ENCODE results near the gene TTC21B.

Gene TTC21B

DNA sequence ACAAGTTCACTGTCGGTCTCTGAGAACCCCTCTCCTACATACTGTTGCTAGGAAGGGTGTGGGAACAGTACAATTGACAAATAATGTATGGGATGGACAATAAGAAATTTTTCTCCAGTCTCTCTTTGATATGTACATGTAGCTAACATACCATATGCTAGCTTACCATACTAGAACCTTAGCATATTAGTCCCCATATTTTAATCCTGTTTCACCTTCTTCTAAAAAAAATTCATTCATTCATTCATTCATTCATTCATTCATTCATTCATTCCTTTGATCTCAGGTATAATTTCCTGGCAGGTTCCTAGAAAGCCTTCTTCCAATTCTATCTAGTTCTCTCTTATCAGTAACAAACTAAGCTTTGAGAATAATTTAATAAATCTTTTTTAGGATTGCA is 62.2 kb downstream of the TTC21B start:
- Histone ChIP-seq H3K9me3 (ENCODE audit: severe bottlenecking) (no peaks in the 10 kb centered on the region), H3K36me3 (peaks cover 23% of the 10 kb centered on the region), H3K27me3 (ENCODE audit: insufficient read depth, low read depth, severe bottlenecking) (no peaks in the 10 kb centered on the region), H3K4me3 (ENCODE audit: low read depth, low read length) (no peak overlapping the region), H3K27ac (no peak overlapping the region)
- TF ChIP-seq CTCF (IDR thresholded peaks at IDR 0.05; ENCODE audit: low read depth, low read length): no peak
- DNase-seq: no peak

DNA sequence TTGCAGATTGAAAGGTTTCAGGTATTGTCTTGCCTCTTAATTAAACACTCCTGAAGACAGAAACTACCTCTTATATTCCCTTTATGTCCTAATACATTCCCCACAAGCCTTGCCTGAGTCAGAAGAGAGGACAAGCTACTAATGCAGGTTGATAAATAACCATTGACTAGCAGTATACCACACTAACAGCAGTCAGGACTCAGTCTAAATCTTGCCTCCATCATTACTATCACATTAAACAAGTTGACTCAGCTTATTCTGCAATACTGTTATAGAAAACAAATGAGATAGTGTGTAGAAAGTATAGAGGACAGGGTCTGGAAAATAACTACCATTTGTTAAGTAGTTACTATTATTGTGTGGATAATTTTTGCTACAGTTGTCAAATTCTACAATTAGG is 63.8 kb downstream of the TTC21B start:
- H3K36me3 ChIP-seq: peaks cover 22% of the 10 kb centered on the region

GRCh38 chr2:165889158-165889557 is 64.4 kb downstream of the TTC21B start:
- TF ChIP-seq CTCF (IDR thresholded peaks at IDR 0.05; ENCODE audit: low read depth, low read length): no peak
- no peaks in the 10 kb centered on the region for H3K27me3 ChIP-seq (ENCODE audit: insufficient read depth, low read depth, severe bottlenecking)
- H3K27ac ChIP-seq: no peak overlapping the region
- H3K36me3 ChIP-seq: peaks cover 16% of the 10 kb centered on the region
- DNase-seq: no peak
- no peak overlapping the region for H3K4me3 ChIP-seq (ENCODE audit: low read depth, low read length)
- no peaks in the 10 kb centered on the region for H3K9me3 ChIP-seq (ENCODE audit: severe bottlenecking)

More for the DNA sequence above, 63.8 kb downstream of the TTC21B start:
- Histone ChIP-seq H3K9me3 (ENCODE audit: severe bottlenecking) (no peaks in the 10 kb centered on the region), H3K27ac (no peak overlapping the region), H3K4me3 (ENCODE audit: low read depth, low read length) (no peak overlapping the region), H3K27me3 (ENCODE audit: insufficient read depth, low read depth, severe bottlenecking) (no peaks in the 10 kb centered on the region)
- no peak for TF ChIP-seq CTCF (IDR thresholded peaks at IDR 0.05; ENCODE audit: low read depth, low read length)
- no peak for DNase-seq

- H3K36me3 ChIP-seq: peaks cover 15% of the 10 kb centered on the region
- H3K27ac ChIP-seq: no peak overlapping the region
- no peaks in the 10 kb centered on the region for H3K9me3 ChIP-seq (ENCODE audit: severe bottlenecking)
- H3K4me3 ChIP-seq (ENCODE audit: low read depth, low read length): no peak overlapping the region
- no peak for TF ChIP-seq CTCF (IDR thresholded peaks at IDR 0.05; ENCODE audit: low read depth, low read length)
- no peak for DNase-seq
- no peaks in the 10 kb centered on the region for H3K27me3 ChIP-seq (ENCODE audit: insufficient read depth, low read depth, severe bottlenecking)
Observed at GRCh38 chr2:165888171-165888570, 65.4 kb downstream of the TTC21B start.

DNA sequence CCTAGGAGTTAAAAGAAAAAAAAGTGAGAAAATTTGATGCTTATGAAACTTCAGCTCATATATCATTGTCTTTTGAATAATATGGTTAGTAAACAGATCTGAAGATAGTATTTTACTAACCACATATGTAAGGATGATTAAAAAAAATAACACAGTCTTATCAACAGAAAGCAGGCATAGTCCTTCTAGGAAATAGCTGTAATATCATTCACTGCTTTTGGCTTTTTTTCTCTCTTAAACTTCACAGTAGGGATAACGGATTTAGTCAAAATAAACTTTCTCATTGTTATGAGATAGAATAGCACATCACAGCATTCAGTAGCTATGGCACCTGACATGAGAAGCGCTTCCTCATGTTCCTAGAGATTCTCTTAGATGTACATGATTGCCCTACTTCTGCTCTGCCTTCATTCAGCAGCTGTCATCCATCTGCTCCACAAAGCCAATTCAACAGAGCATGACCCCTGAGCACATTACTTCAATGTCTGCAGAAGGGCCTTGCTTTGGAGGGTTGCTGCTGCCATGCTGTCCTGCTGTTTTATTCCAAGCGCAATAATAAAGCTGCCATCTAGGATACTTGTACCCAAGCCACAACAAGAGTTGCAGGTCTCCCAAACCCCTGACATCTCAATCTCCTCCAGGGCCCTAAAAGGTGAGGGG is 67.0 kb downstream of the TTC21B start:
- DNase-seq: peak; percentile 49
- H3K27me3 ChIP-seq (ENCODE audit: insufficient read depth, low read depth, severe bottlenecking): no peaks in the 10 kb centered on the region
- no peak for TF ChIP-seq CTCF (IDR thresholded peaks at IDR 0.05; ENCODE audit: low read depth, low read length)
- H3K27ac ChIP-seq: peak overlapping the region; percentile 39; the same call in 1 of the 2 replicates
- H3K9me3 ChIP-seq (ENCODE audit: severe bottlenecking): no peaks in the 10 kb centered on the region
- H3K4me3 ChIP-seq (ENCODE audit: low read depth, low read length): no peak overlapping the region
- H3K36me3 ChIP-seq: peaks cover 24% of the 10 kb centered on the region
